Liver (tissue), 3 donors: ENCODE measurements around the gene DNAI1.

ENCODE experiments used
- CTCF ChIP-seq: fragments of 150-350 bp; IDR thresholded peaks from 2 replicates; pipeline ENCODE4 v1.5.1; 2017; ENCODE audit warnings: improper control_type of control experiment, low read depth, low read length; ENCODE audit not compliant: missing input control
- FOXA1 ChIP-seq: IDR thresholded peaks from 2 replicates; pipeline ENCODE4 v1.6.1; 2016; ENCODE audit warnings: antibody characterized with exemption
- JUND ChIP-seq, 2 donors: IDR thresholded peaks; 2 replicates each; pipeline ENCODE4 v1.6.1; 2016; ENCODE audit warnings: antibody characterized with exemption in 2 of 2
- MAX ChIP-seq: IDR thresholded peaks from 2 replicates; pipeline ENCODE4 v1.6.1; 2016; ENCODE audit warnings: antibody characterized with exemption
- RAD21 ChIP-seq, 2 donors: IDR thresholded peaks; 2 replicates each; pipeline ENCODE4 v1.6.1; 2016; ENCODE audit warnings: antibody characterized with exemption in 2 of 2, mild to moderate bottlenecking in 2 of 2
- SP1 ChIP-seq: IDR thresholded peaks from 2 replicates; pipeline ENCODE4 v1.6.1; 2018; ENCODE audit warnings: antibody characterized with exemption, mild to moderate bottlenecking
- TAF1 ChIP-seq: conservative IDR thresholded peaks from 2 replicates; pipeline ENCODE4 v1.6.1; 2016; ENCODE audit warnings: antibody characterized with exemption, mild to moderate bottlenecking
- YY1 ChIP-seq: IDR thresholded peaks from 2 replicates; pipeline ENCODE4 v1.6.1; 2016; ENCODE audit warnings: antibody characterized with exemption, mild to moderate bottlenecking
- donor health status: healthy.
- donor health status: healthy.

- TF ChIP-seq CTCF (peak; percentile 44), YY1 (no peak), TAF1 (no peak), FOXA1 (no peak), MAX (no peak), JUND (IDR thresholded peaks at IDR 0.05) (no peak), SP1 (no peak), RAD21 (IDR thresholded peaks at IDR 0.05) (peak; percentile 81 to 82)
Measured at GRCh38 chr9:34519321-34520020, 60.9 kb downstream of the DNAI1 start.
